ENCODE results near the gene CFAP161.
A peak's percentile ranks its signal among the peaks of the same experiment; 100 is the strongest.

Gene CFAP161

DNA sequence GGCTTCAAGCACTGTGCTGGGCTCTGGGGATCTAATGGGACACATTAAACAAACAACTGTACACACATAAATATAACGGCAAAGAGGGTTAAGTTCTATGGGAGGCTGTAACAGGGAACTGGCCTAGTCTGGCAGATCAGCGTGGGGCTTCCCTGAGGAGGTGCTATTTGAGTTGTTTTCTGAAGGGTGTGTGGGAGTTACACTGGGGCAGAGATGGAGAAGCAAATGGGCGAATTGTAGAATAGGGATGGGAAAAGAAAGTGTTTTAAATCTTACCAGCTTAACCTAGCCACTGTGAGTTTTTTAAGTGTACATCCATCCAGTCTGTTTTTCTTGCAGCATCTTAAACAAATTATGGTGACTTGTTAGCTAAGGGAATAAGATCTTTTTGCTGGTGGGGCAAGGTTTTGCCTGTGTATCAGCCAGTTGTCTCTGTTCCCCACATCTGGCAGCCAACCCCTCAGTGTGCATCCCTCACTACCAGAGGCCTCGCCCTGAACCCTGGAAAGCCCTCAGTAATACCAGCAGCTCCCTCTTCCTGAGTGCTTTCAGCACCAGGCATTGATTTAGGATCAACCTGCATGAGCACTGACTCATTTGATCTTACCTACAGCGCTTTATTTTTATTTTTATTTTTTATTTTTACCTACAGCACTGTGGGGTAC, 51.7 kb downstream of the CFAP161 start:
- peak; percentile 16 for DNase-seq

DNA sequence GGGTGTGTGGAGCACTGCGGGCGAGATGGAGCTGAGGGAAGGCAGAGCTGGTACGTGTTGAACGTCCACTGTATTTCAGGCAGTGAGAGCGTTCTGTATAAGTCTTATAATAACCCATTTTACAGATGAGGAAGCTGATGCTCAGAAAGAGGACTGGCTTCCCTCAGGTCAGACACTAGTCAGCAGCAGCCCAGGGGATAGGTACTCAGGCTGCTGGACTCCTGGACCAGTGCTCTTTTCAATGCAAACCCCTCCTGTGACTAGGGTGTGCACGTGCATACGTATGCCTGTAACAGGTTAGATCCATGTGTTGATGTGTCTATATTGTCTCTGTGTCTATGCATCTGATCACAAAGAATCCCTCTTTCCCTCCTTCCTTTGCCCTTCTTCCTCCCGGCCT, 54.3 kb downstream of the CFAP161 start:
- no peak for DNase-seq

DNA sequence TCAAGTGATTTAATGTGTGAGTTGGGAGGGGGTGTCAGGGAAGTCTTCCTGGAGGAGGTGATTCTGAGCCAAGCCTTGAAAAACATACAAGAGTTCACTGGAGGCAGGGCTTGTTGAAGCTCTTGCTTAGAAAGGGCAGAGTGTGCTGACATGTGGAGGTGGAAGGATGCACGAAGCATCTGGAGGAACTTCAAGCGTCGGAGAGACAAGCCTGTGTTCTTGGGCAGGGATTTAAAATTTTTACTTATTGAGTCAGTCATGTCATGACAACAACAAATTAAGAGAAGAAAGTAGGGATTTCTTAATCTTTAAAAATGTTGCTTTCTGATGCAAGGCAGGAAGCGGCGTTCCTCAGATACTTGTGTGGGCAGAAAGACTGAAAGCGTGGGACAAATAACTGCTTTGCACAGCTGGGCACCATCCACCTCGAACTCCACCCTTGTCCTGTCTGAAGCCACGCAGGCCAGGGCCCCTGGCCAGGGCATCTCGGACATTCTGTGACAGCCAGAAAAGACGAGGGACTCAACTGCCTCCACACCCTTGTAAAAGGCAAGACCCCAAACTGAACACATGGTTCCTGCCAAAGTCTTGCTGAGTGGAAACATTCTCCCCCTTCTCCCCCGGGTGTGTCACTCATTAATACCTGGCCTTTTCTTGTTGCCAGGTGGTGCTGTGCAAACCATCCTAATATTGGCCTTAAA, 55.7 kb downstream of the CFAP161 start:
- peak; percentile 80 for DNase-seq

DNA sequence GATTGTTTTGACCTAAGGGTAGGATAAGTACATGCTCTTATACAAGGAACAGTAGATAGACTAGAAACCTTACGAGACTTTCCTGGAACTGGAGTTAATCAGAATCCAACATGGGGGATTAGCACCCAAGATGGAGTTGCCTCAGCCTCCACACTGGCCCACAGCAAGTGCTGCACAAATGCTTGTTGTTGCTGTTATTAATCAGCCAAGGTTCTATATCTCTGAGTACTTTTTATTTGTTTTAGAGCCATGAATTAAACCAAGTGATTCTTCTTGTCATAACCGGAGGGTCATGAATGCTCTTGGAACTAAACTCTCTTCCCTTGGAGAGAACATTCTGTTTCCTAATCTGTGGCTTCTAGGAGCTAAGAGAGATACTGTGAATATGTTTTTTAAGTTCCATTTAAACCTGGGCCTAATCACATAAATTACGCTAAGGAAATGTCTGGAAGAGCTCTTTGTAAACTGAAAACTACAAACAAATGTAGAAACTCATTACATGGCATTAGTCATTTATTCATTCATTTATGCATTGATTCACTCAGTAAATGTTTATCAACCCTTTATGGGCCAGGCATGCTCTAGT, 56.9 kb downstream of the CFAP161 start:
- no peak for DNase-seq

DNA sequence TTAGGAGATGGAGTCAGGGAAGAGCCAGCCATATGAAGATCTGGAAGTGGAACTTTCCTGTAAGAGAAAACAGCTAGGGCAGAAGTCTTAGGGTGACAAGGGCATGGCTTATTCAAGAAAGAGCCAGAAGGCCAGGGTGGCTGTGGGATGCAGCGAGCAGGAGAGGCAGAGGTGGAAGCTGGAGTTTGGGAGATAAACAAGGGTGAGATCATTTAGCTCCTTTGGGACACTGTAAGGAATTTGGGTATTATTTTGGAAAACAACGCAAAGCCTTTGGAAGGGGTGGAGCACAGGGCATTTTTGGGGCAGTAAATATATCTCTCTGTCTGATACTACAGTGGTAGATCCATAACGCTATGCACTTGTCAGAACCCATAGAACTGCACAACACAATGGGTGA, 57.6 kb downstream of the CFAP161 start:
- DNase-seq, result no peak

DNA sequence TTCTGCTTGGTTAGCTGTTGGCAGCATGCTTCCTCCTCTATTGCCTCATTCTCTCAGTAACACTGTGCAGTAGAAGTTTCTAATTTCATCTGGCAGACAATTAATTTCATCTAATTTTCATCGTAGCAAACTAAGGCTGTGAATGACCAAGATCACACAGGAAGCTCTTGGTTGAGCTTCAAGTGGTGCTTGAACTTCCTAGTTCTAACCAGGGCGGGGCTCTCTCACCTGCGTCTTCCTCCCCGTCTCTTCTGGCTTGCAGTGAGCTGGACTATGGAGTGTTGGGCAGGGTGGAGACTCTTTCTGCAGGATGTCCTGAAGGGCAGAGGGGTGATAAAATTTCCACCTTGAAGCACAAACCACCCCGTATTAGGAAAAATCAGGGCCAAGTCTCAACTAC, 60.7 kb downstream of the CFAP161 start:
- no peak for DNase-seq

DNA sequence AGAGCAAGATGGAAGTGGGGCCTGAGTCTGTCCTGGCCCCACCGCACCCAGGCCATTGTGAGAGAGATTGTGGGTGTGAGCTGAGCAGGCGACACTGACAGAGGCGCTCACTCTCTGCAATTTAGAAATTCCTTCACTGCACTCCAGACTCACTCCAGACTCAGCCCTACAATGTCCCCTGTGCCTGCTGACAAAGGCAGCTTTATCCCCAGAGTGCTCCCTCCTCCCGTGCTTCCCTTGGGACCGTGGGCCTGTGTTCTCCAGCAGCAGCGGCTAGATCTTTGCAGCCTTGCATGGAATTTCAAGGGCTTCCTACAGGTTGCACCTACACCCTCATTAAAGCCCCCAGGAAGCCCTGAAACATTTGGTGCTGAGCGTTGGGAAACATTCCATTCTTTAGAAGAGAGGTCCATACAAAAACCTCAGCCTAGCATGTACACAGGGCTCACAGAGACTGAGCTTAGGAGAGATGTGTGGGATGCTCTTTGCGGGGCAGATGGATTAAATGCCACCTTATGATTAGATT, 61.3 kb downstream of the CFAP161 start:
- DNase-seq, result no peak

DNA sequence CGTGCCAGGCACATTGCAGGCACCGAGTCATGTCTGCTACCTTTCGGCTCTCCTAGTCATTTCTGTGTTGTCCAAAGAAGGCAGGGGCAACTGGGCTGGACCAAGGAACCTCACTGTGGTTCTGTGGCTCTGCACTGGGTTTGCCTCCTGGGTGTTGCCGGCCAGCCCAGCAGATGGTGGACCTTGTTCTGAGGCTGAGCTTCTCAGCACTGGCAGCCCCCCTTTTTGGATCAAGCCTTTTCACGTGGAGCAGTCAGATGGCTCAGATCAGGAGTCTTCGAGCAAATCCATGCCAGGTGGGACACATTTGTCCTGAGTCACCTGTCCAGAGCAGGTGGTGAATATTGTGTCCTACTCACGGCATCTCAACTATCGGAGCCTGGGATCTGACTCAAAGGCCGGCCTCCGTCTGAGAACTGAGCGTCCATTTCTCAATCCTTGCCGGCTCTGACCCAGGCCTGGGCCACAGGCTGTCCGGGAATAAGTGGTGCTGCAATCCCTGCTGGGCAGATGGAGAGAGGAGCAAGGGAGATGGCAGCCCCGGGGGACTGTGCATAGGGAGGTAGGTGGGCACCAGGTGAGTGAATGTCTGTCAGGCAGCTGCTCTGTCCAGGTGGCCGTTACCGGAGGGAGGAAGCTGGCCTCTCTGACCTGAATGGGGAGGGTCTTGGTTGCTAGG, 62.6 kb downstream of the CFAP161 start, which contains the start of gene IL16:
IL16 (plus strand) TSS at position 304 of the 679 bp plus-strand sequence. CDS start 28,521 bp downstream, outside the sequence.
- DNase-seq, result no peak

DNA sequence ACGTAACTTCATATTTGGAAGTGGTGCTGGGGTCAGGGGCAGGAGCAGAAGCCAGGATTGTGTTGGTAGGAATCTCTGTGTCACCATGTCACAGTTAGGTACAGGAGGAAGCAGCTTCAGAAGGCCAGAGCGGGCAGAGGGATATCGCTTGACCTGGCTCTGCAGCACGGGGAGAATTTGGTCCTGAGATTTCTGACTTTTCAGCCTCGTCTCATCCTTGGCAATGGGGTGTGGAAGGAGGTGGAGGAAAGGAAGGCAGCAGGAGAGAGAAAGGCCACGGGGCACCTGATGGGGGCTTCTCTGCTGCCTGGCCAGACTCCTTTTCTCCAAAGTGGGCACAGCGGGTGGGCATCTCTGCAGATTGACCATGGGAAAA, 63.2 kb downstream of the CFAP161 start:
- no peak for DNase-seq

DNA sequence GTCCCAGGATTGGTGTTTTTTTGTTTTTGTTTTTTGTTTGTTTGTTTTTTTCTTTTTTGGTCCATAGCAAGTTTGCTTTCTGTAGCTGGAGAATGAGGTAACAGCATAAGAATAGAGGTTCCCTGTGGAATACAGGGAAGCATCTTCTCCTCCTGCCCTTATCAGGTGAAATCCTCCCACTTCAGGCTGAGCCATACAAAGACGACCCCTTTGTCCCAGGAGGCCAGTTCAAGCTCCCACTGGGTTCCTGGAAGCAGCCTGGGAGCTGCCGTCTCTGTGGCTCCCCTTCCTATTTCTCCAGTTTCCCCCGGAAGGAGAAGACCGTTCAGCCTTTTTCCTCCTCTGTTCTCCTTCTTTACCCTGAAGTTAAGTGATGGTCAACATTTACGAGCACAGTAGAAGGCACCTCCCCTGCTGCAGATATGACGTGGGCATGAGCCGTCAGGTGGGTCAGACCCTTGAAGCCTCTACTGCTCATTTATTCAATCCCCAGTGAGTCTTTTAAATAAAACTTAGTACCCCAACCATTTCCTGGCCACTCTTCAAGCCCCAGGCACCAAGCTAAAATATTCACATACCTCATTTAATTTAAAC, 63.7 kb downstream of the CFAP161 start:
- DNase-seq, result no peak
